HL-60 (cell line): ENCODE measurements around the gene ASTN2.

Experiments used
- DNase-seq, 2 experiments: peaks; one replicate each; pipeline ENCODE4 v3.0.0-alpha.2; 2010 to 2020; ENCODE audit warnings: low read depth in 1 of 2, low spot score in 1 of 2
- H3K27ac ChIP-seq: fragments of 250-450 bp; sonication (Bioruptor Pico); replicated peaks from 2 replicates; pipeline ENCODE4 v1.5.1; 2020; ENCODE audit warnings: mild to moderate bottlenecking, moderate library complexity
- H3K27me3 ChIP-seq: fragments of 250-450 bp; sonication (Bioruptor Pico); 2 replicates; pipeline ENCODE4 v1.5.1; 2021; ENCODE audit warnings: mild to moderate bottlenecking, moderate library complexity; ENCODE audit not compliant: insufficient read depth, poor library complexity, severe bottlenecking
- H3K4me3 ChIP-seq: replicated peaks from 2 replicates; pipeline ENCODE4 v1.5.1; 2011; ENCODE audit warnings: mild to moderate bottlenecking, control low read depth, low read length; ENCODE audit not compliant: insufficient read depth
- GABPA ChIP-seq: IDR thresholded peaks from 2 replicates; pipeline ENCODE4 v1.6.1; 2012; ENCODE audit warnings: low read depth
- POLR2AphosphoS5 ChIP-seq: IDR thresholded peaks from 2 replicates; pipeline ENCODE4 v1.6.1; 2012; ENCODE audit warnings: low read depth
- SPI1 ChIP-seq: IDR thresholded peaks from 2 replicates; pipeline ENCODE4 v1.6.1; 2012; ENCODE audit warnings: low read depth, mild to moderate bottlenecking, borderline replicate concordance
- TF ChIP-seq, protein P1 (sequence below): IDR thresholded peaks from one replicate; pipeline ENCODE4 v1.5.1; 2011; ENCODE audit warnings: low read length, control low read depth, inconsistent platforms; ENCODE audit not compliant: insufficient read depth
- TF ChIP-seq, protein P2 (sequence below): IDR thresholded peaks from 2 replicates; pipeline ENCODE4 v1.6.1; 2012; ENCODE audit warnings: low read depth; ENCODE audit not compliant: insufficient replicate concordance

ASTN2 gene

GRCh38 chr9:116812231-116813030, 602.4 kb downstream of the ASTN2 start:
- no peak for DNase-seq
- H3K27me3 ChIP-seq: no peaks in the 10 kb centered on the region
- H3K4me3 ChIP-seq: no peak overlapping the region
- H3K27ac ChIP-seq: no peak overlapping the region
- TF ChIP-seq POLR2AphosphoS5: no peak
- TF ChIP-seq SPI1: no peak
- TF ChIP-seq, protein P1, sequence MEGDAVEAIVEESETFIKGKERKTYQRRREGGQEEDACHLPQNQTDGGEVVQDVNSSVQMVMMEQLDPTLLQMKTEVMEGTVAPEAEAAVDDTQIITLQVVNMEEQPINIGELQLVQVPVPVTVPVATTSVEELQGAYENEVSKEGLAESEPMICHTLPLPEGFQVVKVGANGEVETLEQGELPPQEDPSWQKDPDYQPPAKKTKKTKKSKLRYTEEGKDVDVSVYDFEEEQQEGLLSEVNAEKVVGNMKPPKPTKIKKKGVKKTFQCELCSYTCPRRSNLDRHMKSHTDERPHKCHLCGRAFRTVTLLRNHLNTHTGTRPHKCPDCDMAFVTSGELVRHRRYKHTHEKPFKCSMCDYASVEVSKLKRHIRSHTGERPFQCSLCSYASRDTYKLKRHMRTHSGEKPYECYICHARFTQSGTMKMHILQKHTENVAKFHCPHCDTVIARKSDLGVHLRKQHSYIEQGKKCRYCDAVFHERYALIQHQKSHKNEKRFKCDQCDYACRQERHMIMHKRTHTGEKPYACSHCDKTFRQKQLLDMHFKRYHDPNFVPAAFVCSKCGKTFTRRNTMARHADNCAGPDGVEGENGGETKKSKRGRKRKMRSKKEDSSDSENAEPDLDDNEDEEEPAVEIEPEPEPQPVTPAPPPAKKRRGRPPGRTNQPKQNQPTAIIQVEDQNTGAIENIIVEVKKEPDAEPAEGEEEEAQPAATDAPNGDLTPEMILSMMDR: no peak
- TF ChIP-seq, protein P2, sequence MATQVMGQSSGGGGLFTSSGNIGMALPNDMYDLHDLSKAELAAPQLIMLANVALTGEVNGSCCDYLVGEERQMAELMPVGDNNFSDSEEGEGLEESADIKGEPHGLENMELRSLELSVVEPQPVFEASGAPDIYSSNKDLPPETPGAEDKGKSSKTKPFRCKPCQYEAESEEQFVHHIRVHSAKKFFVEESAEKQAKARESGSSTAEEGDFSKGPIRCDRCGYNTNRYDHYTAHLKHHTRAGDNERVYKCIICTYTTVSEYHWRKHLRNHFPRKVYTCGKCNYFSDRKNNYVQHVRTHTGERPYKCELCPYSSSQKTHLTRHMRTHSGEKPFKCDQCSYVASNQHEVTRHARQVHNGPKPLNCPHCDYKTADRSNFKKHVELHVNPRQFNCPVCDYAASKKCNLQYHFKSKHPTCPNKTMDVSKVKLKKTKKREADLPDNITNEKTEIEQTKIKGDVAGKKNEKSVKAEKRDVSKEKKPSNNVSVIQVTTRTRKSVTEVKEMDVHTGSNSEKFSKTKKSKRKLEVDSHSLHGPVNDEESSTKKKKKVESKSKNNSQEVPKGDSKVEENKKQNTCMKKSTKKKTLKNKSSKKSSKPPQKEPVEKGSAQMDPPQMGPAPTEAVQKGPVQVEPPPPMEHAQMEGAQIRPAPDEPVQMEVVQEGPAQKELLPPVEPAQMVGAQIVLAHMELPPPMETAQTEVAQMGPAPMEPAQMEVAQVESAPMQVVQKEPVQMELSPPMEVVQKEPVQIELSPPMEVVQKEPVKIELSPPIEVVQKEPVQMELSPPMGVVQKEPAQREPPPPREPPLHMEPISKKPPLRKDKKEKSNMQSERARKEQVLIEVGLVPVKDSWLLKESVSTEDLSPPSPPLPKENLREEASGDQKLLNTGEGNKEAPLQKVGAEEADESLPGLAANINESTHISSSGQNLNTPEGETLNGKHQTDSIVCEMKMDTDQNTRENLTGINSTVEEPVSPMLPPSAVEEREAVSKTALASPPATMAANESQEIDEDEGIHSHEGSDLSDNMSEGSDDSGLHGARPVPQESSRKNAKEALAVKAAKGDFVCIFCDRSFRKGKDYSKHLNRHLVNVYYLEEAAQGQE: no peak
- no peak for TF ChIP-seq GABPA

DNA sequence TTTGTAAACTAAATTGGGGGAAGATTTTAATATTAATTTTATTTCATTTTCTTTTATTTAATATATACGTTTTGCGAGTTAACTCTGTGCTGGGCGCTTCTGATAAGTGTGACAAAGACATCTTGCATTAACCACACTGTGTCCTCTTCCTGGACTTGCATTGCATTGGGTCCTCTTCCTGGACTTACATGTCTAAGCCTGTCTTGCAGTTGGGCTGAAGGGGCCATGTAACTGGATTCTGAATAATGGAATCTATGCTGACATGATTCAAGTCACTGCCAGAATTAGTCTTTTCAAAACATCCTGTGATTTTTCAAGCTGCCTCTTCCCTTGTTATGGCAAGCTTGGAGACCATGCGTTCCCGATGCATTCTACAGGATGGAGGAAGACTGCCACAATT, 605.2 kb downstream of the ASTN2 start:
- Histone ChIP-seq H3K27ac (no peak overlapping the region), H3K27me3 (no peaks in the 10 kb centered on the region), H3K4me3 (no peak overlapping the region)
- TF ChIP-seq, protein P2: no peak
- TF ChIP-seq, protein P1: no peak
- no peak for TF ChIP-seq SPI1
- TF ChIP-seq POLR2AphosphoS5: no peak
- no peak for TF ChIP-seq GABPA
- DNase-seq: no peak

GRCh38 chr9:116806075-116806474, 608.8 kb downstream of the ASTN2 start:
- no peaks in the 10 kb centered on the region for H3K27me3 ChIP-seq
- no peak overlapping the region for H3K27ac ChIP-seq
- TF ChIP-seq, protein P2: peak; percentile 94
- TF ChIP-seq SPI1: no peak
- DNase-seq: no peak
- no peak overlapping the region for H3K4me3 ChIP-seq
